ENCODE results near the gene FRMD5. TPM values are rescaled to one million over a fixed set of nuclear protein-coding genes. Genes with fewer than 3 reads are reported as not detected.

FRMD5 gene
- total RNA-seq, 1 donor from 2014 or later: 0.12 TPM

GRCh38 chr15:43908516-43909050 is 286.5 kb downstream of the FRMD5 start:
- Histone ChIP-seq H3K9me3 (no peaks in the 10 kb centered on the region), H3K36me3 (no peaks in the 10 kb centered on the region), H3K27me3 (ENCODE audit: low read depth) (no peaks in the 10 kb centered on the region), H3K4me1 (no peaks in the 10 kb centered on the region), H3K27ac (no peak overlapping the region), H3K4me3 (no peak overlapping the region)
- DNase-seq: no peak
- no peak for TF ChIP-seq CTCF (IDR thresholded peaks at IDR 0.05)
- intact Hi-C loops (cut with DNase I): no loop called here
- no peak for ATAC-seq

DNA sequence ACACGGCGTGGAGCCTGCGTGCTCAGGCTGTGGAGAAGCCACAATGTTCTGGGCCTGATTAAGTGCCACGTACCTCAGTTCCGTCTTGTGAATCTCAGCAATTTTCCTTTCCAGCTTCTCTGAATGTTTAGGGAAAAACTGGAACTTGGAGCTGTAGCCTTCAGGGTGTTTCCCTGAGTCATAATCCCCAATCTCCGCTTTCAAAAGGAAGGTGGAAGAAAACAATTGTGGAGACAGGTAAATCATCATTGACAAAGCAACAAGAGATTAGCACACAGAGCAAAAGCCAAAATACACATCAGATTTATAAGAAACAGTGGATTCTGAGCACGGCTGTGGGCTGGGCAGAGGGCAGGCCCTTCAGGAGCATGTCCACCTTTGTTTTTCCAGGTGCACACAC is 289.3 kb downstream of the FRMD5 start:
- no peaks in the 10 kb centered on the region for H3K27me3 ChIP-seq (ENCODE audit: low read depth)
- no peaks in the 10 kb centered on the region for H3K9me3 ChIP-seq
- no peaks in the 10 kb centered on the region for H3K4me1 ChIP-seq
- intact Hi-C loops (cut with DNase I): no loop called here
- ATAC-seq: no peak
- H3K36me3 ChIP-seq: no peaks in the 10 kb centered on the region
- TF ChIP-seq CTCF (IDR thresholded peaks at IDR 0.05): no peak
- DNase-seq: no peak
- H3K4me3 ChIP-seq: no peak overlapping the region
- no peak overlapping the region for H3K27ac ChIP-seq

GRCh38 chr15:43903864-43904290 is 291.2 kb downstream of the FRMD5 start:
- ATAC-seq (peak; percentile 71), DNase-seq (no peak)
- H3K4me1 ChIP-seq: no peaks in the 10 kb centered on the region
- intact Hi-C loops (cut with DNase I): no loop called here
- H3K27ac ChIP-seq: no peak overlapping the region
- H3K4me3 ChIP-seq: no peak overlapping the region
- peak; percentile 77 for TF ChIP-seq CTCF (IDR thresholded peaks at IDR 0.05)
- H3K36me3 ChIP-seq: no peaks in the 10 kb centered on the region
- no peaks in the 10 kb centered on the region for H3K9me3 ChIP-seq
- no peaks in the 10 kb centered on the region for H3K27me3 ChIP-seq (ENCODE audit: low read depth)

DNA sequence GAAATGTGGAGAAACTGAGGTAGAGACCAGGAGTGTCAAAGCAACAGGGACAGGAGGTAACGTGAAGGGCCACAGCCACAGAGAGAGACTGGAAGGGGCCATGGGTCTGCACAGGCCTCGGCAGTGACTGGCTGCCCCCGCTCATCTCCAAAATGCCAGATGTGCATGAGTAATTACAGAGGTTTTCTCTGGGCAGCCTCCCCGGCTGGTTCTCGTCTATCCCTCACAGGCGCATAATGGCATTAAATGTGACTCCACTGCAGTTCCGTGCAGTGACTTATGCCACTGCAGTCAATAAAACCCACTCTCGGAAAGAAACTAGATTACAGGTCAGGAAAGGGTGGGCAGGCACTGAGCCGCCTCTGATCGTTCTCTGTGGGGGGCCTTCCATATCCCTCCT is 293.6 kb downstream of the FRMD5 start:
- Histone ChIP-seq H3K4me3 (no peak overlapping the region), H3K36me3 (no peaks in the 10 kb centered on the region), H3K4me1 (no peaks in the 10 kb centered on the region), H3K27ac (no peak overlapping the region), H3K27me3 (ENCODE audit: low read depth) (no peaks in the 10 kb centered on the region), H3K9me3 (no peaks in the 10 kb centered on the region)
- no peak for DNase-seq
- no peak for ATAC-seq
- no peak for TF ChIP-seq CTCF (IDR thresholded peaks at IDR 0.05)
- intact Hi-C loops (cut with DNase I): no loop called here

DNA sequence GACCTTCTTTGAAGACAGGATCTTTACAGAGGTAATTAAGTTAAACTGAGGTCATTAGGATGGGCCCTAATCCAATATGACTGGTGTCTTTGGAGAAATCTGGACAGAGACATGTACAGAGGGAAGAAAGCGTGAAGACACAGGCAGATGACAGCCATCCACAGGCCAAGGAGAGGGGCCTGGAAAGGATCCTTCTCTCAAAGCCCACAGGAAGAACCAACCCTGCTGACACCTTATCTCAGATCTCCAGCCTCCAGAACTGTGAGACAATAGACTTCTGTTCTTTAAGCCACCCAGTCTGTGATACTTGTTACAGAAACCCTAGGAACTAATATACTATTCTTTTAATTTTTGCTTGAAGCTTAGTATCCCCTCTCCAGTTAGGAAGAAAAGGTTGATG is 294.1 kb downstream of the FRMD5 start:
- Histone ChIP-seq H3K36me3 (no peaks in the 10 kb centered on the region), H3K27ac (no peak overlapping the region), H3K4me3 (no peak overlapping the region), H3K4me1 (no peaks in the 10 kb centered on the region), H3K27me3 (ENCODE audit: low read depth) (no peaks in the 10 kb centered on the region), H3K9me3 (no peaks in the 10 kb centered on the region)
- TF ChIP-seq CTCF (IDR thresholded peaks at IDR 0.05): no peak
- intact Hi-C loops (cut with DNase I): no loop called here
- no peak for ATAC-seq
- DNase-seq: no peak

- DNase-seq (no peak), ATAC-seq (no peak)
- intact Hi-C loops (cut with DNase I): no loop called here
- Histone ChIP-seq H3K36me3 (no peaks in the 10 kb centered on the region), H3K4me3 (no peak overlapping the region), H3K27ac (no peak overlapping the region), H3K9me3 (no peaks in the 10 kb centered on the region), H3K27me3 (ENCODE audit: low read depth) (no peaks in the 10 kb centered on the region), H3K4me1 (no peaks in the 10 kb centered on the region)
- TF ChIP-seq CTCF (IDR thresholded peaks at IDR 0.05): no peak
Measured at GRCh38 chr15:43899928-43900327, 295.1 kb downstream of the FRMD5 start.

All from lower lobe of right lung (tissue), 2 donors.